Gastroesophageal sphincter (tissue), 4 donors: ENCODE data around the gene DZANK1. TPM values are rescaled to one million over a fixed set of nuclear protein-coding genes. Genes with fewer than 3 reads are reported as not detected.

Experiments
- ATAC-seq: fragments of 150-250 bp; one replicate; pipeline ENCODE4 v1.9.1; 2016; ENCODE audit warnings: mild to moderate bottlenecking, moderate library complexity
- H3K27ac ChIP-seq, 4 donors: fragments of 200-600 bp; sonication (generic) in 3 of 4; 1 replicate in 3 of 4; 2 replicates in 1 of 4; pipeline ENCODE4 v1.5.1; 2016 to 2019
- H3K27me3 ChIP-seq: fragments of 200-600 bp; sonication (generic); one replicate; pipeline ENCODE4 v1.5.1; 2019
- H3K36me3 ChIP-seq, 2 donors: fragments of 200-600 bp; sonication (generic); one replicate each; pipeline ENCODE4 v1.5.1; 2019; ENCODE audit warnings: control low read depth in 1 of 2
- H3K4me1 ChIP-seq, 3 donors: fragments of 200-600 bp; sonication (generic); 1 replicate in 2 of 3; 2 replicates in 1 of 3; pipeline ENCODE4 v1.5.1; 2016 to 2019; ENCODE audit warnings: control low read depth in 2 of 3
- H3K4me3 ChIP-seq, 2 donors: fragments of 200-600 bp; sonication (generic); one replicate each; pipeline ENCODE4 v1.5.1; 2019; ENCODE audit warnings: mild to moderate bottlenecking in 1 of 2, moderate library complexity in 1 of 2
- H3K9me3 ChIP-seq, 3 donors: fragments of 200-600 bp; sonication (generic); one replicate each; pipeline ENCODE4 v1.5.1; 2017 to 2019; ENCODE audit warnings: control low read depth in 2 of 3
- CTCF ChIP-seq, 4 experiments: fragments of 200-600 bp in 2 of 4; fragments of 450-650 bp in 2 of 4; sonication (generic) in 1 of 4; IDR thresholded peaks; one replicate each; pipeline ENCODE4 v1.5.1; 2017 to 2019; ENCODE audit warnings: antibody characterized with exemption in 4 of 4, mild to moderate bottlenecking in 2 of 4, moderate library complexity in 2 of 4
- EP300 ChIP-seq: sonication (generic); formaldehyde crosslinking; IDR thresholded peaks from one replicate; pipeline ENCODE4 v1.6.1; 2017; ENCODE audit warnings: antibody characterized with exemption, mild to moderate bottlenecking
- POLR2A ChIP-seq, 2 donors: fragments of 450-650 bp; IDR thresholded peaks; one replicate each; pipeline ENCODE4 v1.6.1; 2017; ENCODE audit warnings: antibody characterized with exemption in 2 of 2, mild to moderate bottlenecking in 2 of 2, moderate library complexity in 1 of 2
- POLR2AphosphoS5 ChIP-seq: sonication (generic); formaldehyde crosslinking; IDR thresholded peaks from one replicate; pipeline ENCODE4 v1.6.1; 2017; ENCODE audit warnings: antibody characterized with exemption
- WGBS, 2 donors: methylation state at CpG; one replicate each; pipeline ENCODE4 v1.1.5; 2018; ENCODE audit warnings: low coverage in 1 of 2; 5-methylcytosine and 5-hydroxymethylcytosine counted together
- total RNA-seq, 4 donors: library from RNA; depleted of rRNA; stranded (reverse); fragments of >200 nt; gene quantifications; one replicate each; pipeline ENCODE4 v1.1.0, GENCODE V29; 2016

DZANK1 gene
- total RNA-seq, 4 donors from 2014 or later: 1.4 to 2.3 (median 2.0) TPM

DNA sequence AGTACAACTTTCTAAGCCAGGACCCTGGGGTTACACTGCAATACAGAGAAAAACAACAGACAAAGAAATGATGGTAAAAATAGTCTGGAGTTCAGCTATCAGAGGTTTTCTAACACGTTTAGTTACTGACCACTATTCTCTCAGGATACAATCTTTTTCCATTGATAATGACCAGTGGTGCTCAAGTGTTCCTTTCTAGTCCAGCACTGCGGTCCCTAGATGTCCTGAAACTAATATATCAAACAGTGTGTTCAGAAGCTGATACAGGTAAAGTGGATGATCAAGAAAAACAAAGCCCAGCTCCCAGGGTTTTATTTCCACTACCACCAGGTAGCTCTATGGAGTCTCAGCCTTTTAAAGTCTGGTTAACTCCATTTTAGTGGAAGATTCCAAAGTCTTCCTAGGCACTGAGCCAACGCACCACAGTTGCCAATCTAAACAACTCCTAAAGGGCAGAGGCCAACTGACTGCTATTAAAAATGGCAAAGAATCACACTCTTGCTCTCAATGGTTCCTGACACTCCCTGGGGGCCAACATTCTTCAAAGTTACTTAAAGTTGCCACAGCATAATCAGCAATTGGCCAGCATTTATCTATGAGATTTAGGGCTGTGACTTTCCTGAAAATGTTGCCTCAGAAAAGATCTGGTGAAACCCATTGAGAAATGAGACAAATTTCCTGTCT is 38.2 kb downstream of the DZANK1 start:
- Histone ChIP-seq H3K27me3 (no peaks in the 10 kb centered on the region), H3K4me3 (no peak overlapping the region), H3K9me3 (no peaks in the 10 kb centered on the region), H3K4me1 (peaks cover 0 to 9% (median 0%) of the 10 kb centered on the region in 3 donors), H3K36me3 (peaks cover 0 to 16% of the 10 kb centered on the region in 2 donors), H3K27ac (no peak overlapping the region)
- WGBS, 2 donors: 38 to 50% methylated on average over 1 to 3 of the region's 3 CpGs
- no peak for ATAC-seq
- TF ChIP-seq POLR2AphosphoS5: no peak
- TF ChIP-seq EP300: no peak
- no peak for TF ChIP-seq CTCF (IDR thresholded peaks at IDR 0.05)
- TF ChIP-seq POLR2A (IDR thresholded peaks at IDR 0.05): no peak

DNA sequence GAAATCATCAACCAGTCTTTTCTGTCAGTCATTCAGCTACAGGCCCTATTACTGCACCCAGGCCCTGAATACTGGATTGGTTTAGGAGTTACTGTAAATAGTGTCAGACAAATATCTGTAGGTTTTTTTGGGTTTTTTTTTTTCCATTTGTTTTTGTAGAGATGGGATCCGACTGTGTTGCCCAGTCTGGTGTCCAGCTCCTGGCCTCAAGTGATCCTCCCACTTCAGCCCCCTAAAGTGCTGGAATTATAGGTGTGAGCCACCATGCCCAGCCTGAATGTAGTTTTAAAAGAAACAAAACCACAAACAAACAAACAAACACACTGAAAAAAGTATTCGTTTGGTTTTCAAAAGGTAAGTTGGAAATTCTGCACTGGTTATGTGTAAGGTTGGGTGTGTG is 39.6 kb downstream of the DZANK1 start:
- ATAC-seq: no peak
- Histone ChIP-seq H3K36me3 (peaks cover 0 to 16% of the 10 kb centered on the region in 2 donors), H3K27me3 (no peaks in the 10 kb centered on the region), H3K27ac (no peak overlapping the region), H3K4me3 (no peak overlapping the region), H3K9me3 (no peaks in the 10 kb centered on the region), H3K4me1 (peaks cover 0 to 9% (median 0%) of the 10 kb centered on the region in 3 donors)
- no peak for TF ChIP-seq POLR2AphosphoS5
- TF ChIP-seq EP300: no peak
- no peak for TF ChIP-seq POLR2A (IDR thresholded peaks at IDR 0.05)
- TF ChIP-seq CTCF (IDR thresholded peaks at IDR 0.05): no peak
- WGBS, 2 donors: 91 to 100% methylated on average over 2 of the region's 2 CpGs

DNA sequence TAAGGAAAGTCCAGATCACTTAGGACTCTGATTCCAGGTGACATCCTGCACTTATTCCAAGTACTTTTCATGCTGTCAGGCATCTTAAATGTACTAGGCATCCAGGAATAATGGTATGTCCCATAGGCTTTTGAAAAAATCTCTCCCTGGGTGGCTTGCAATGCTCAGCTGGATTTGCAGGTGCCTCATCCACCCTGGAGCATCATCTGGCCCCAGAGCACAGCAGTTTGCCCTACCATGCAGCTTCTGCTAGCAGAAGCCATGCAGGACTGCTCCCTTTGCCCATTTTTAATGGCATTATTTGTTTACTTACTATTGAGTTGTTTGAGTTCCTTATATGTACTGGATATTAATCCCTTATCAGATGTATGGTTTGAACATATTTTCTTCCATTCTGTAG is 45.2 kb downstream of the DZANK1 start:
- no peak overlapping the region for H3K4me3 ChIP-seq
- peaks cover 0 to 12% of the 10 kb centered on the region in 2 donors for H3K36me3 ChIP-seq
- H3K27me3 ChIP-seq: no peaks in the 10 kb centered on the region
- H3K27ac ChIP-seq: no peak overlapping the region
- no peaks in the 10 kb centered on the region for H3K9me3 ChIP-seq
- TF ChIP-seq CTCF (IDR thresholded peaks at IDR 0.05): no peak
- no peak for TF ChIP-seq POLR2A (IDR thresholded peaks at IDR 0.05)
- TF ChIP-seq EP300: no peak
- no peak for TF ChIP-seq POLR2AphosphoS5
- ATAC-seq: no peak
- no peaks in the 10 kb centered on the region for H3K4me1 ChIP-seq

DNA sequence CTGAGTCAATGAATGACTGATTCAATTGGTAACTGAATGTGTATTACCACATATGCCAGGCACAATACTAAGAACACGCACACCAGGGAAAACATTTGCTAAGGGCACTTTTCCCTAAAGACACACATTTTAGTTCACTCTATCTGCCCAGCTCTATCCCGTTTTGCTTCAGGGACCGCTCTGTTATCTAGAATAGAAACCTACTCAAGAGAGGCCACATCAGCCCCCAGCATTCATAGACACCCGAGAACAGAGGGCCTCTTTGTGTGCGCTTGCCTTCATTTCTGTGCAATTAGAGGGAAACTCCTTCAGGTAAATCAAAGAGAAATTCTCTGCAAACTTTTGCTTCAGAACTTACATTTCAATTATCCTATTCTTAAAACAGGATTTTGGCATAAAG is 50.3 kb downstream of the DZANK1 start:
- Histone ChIP-seq H3K4me3 (no peak overlapping the region), H3K27me3 (no peaks in the 10 kb centered on the region), H3K27ac (no peak overlapping the region), H3K9me3 (no peaks in the 10 kb centered on the region), H3K4me1 (no peaks in the 10 kb centered on the region), H3K36me3 (no peaks in the 10 kb centered on the region)
- ATAC-seq: no peak
- TF ChIP-seq EP300 (no peak), POLR2A (IDR thresholded peaks at IDR 0.05) (no peak)
- WGBS, 2 donors: 76 to 86% methylated on average over 3 to 5 of the region's 5 CpGs

DNA sequence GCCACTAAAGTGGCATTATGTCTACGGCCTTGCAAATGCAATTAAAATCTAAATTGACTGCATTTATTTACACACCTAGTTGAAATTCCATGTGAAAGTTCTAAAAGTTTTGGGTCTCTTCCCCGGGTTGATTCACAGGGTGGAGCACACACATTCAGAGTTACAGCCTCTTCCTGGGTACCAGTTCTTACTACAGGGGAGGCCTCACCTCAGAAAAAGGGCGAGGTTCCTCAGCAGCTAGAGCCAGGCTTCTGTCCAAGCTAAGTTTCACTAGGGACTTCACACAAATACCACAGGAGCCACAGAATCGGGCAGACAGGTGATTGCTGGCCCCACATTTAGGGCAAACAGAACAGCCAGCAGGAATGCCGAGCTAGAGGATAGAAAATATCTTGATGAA is 52.7 kb downstream of the DZANK1 start:
- WGBS, 2 donors: 62 to 68% methylated on average over 3 to 4 of the region's 5 CpGs
- H3K27ac ChIP-seq: no peak overlapping the region
- TF ChIP-seq EP300 (no peak), CTCF (IDR thresholded peaks at IDR 0.05) (no peak), POLR2AphosphoS5 (no peak), POLR2A (IDR thresholded peaks at IDR 0.05) (no peak)

More for the DNA sequence above, 52.7 kb downstream of the DZANK1 start:
- Histone ChIP-seq H3K27me3 (no peaks in the 10 kb centered on the region), H3K4me3 (no peak overlapping the region), H3K36me3 (no peaks in the 10 kb centered on the region), H3K4me1 (no peaks in the 10 kb centered on the region), H3K9me3 (no peaks in the 10 kb centered on the region)
- no peak for ATAC-seq
